GM21529 (cell line): ENCODE measurements around the gene PACC1.
"Not testable (repeated sequence)": the region's sequence is repeated elsewhere in the genome, so short reads cannot be mapped to it uniquely, and the experiment has no call there.

Experiments used
- ATAC-seq: cut with Tn5 transposase; IDR thresholded peaks from one replicate; pipeline ENCODE4 v1.9.1; 2021; ENCODE audit not compliant: unreplicated experiment

PACC1 gene

DNA sequence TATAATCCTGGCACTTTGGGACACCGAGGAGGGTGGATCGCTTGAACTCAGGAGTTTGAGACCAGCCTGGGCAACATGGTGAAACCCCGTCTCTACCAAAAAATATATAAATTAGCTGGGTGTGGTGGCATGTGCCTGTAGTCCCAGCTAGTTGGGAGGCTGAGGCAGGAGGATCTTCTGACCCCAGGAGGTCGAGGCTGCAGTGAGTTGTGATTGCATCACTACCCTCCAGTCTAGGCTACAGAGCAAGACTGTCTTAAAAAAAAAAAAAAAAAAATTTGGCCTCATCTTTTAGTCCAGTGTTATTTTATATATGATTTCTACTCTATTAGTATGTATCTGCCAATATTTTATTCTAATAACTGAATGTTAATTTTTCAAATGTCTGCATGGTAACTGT, 69.8 kb downstream of the PACC1 start:
- no peak for ATAC-seq

GRCh38 chr1:212341090-212341489, 73.6 kb downstream of the PACC1 start:
- ATAC-seq: no peak

DNA sequence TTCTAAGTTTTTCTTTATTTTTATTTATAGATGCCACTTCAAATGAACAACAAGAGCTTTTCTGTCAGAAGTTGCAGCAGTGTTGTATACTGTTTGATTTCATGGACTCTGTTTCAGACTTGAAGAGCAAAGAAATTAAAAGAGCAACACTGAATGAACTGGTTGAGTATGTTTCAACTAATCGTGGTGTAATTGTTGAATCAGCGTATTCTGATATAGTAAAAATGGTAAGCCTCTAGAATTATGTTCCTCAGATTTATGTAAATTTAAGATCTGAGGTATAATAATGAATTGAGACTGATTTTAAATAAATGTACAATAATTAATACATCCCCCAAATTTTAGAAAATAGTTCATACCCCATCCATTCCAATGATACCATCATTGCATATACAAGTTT, 85.6 kb downstream of the PACC1 start:
- no peak for ATAC-seq

DNA sequence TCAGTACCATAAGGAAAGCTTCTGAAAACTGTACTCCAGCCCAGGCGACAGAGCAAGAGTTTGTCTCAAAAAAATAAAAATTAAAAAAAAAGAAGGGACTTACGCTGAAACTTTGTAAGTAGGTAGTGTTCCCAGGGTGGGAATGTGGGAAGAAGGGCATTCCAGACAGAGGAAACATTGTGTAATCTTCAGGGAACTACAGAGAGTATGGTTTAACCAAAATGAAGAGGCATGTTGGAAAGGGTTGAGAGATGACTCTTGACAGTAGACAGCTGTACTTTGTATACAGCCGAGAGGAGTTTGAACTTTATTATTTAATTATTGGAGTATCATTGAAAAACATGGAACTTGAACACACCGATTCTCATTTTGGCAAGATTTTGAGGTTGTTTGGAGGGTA, 86.4 kb downstream of the PACC1 start:
- ATAC-seq: no peak

DNA sequence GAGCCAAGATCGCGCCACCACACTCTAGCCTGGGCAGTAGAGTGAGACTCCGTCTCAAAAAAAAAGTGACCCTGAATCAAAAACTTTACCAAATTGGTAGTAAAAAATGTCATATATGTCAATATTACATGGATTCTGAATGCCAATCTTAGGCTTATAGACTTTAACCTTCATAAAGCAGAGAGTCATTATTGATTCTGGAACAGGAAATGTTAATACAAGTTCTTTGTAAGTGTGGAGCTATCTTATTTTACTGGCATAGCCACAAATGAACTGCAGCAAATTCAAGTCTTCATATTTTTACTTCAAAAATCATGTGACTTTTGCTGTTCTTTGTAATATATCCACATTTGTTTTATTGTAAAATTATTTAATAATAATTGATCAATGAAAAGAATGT, 88.1 kb downstream of the PACC1 start:
- no peak for ATAC-seq

GRCh38 chr1:212323066-212323465, 91.6 kb downstream of the PACC1 start:
- ATAC-seq: no peak

- ATAC-seq: not testable (repeated sequence)
Observed at GRCh38 chr1:212321031-212321430, 93.7 kb downstream of the PACC1 start.

- ATAC-seq: no peak
Observed at GRCh38 chr1:212317916-212318315, 96.8 kb downstream of the PACC1 start.

DNA sequence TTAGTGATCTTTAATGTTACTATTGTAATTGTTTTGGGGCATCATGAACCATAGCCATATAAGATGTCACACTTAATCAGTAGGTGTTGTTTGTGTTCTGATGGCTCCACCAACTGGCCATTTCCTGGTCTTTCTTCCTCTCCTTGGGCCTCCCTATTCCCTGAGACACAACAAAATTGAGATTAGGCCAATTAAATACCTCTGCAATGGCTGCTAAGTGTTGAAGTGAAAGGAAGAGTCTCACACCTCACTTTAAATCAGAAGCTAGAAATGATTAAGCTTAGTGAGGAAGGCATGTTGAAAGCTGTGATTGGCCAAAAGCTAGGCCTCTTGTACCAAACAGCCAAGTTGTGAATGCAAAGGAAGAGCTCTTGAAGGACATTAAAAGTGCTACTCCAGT, 98.8 kb downstream of the PACC1 start:
- no peak for ATAC-seq

DNA sequence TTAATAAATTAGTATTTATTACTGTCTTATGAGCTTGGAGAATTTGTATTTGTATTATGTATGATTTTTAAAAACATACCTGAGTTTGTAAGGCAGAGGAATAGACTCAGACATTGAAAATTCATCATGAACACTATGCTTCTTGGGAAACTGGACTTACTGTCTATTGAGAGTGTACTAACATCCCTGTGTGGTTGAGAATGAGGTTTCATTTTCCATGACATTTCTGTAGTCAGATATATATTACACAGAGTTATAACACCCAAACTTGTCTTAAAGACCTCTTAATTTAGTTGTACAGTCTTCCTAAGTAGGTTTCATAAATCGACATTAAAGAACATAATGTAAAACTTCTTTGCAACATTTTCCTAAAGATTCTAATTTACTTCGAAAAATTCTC, 99.5 kb downstream of the PACC1 start:
- ATAC-seq: no peak
